ENCODE results near the gene TRIM28. TPM values are rescaled to one million over a fixed set of nuclear protein-coding genes. Genes with fewer than 3 reads are reported as not detected.
"Not testable (repeated sequence)": the region's sequence is repeated elsewhere in the genome, so short reads cannot be mapped to it uniquely, and the experiment has no call there.

The TRIM28 gene
- polyA plus RNA-seq, 1 experiment = 476 TPM

GRCh38 chr19:58500242-58500641, 43.6 kb upstream of the TRIM28 start:
- Histone ChIP-seq H3K4me3 (ENCODE audit: low read depth, low read length) (peak overlapping the region; percentile 68; the same call in 1 of the 2 replicates), H3K36me3 (ENCODE audit: control insufficient read depth, insufficient read depth, low read length) (no peaks in the 10 kb centered on the region), H3K27me3 (ENCODE audit: control insufficient read depth, insufficient read depth, low read length) (no peaks in the 10 kb centered on the region)
- no peak for DNase-seq (ENCODE audit: low read depth)
- ChIA-PET CTCF (interaction anchor here (0.8 to 2.4 kb wide), 5 partner anchors 13 to 81 kb away, joined by 3 to 10 read pairs (median 4); partner anchors contain the start of gene ZBTB45), POLR2A (no interaction called here)
- TF ChIP-seq CTCF (IDR thresholded peaks at IDR 0.05; ENCODE audit: insufficient read depth, low read depth, low read length) = no peak

- DNase-seq (ENCODE audit: low read depth); H3K4me3 ChIP-seq (ENCODE audit: low read depth, low read length); POLR2A ChIA-PET; H3K36me3 ChIP-seq (ENCODE audit: control insufficient read depth, insufficient read depth, low read length); H3K27me3 ChIP-seq (ENCODE audit: control insufficient read depth, insufficient read depth, low read length): not testable (repeated sequence)
- CTCF ChIA-PET = interaction anchor here (1.2 to 2.0 kb wide), 2 partner anchors 11 to 12 kb away, joined by 3 to 6 read pairs; partner anchors contain the start of gene ZBTB45
Observed at GRCh38 chr19:58507602-58508223, 36.2 kb upstream of the TRIM28 start.

GRCh38 chr19:58509731-58510083, 34.2 kb upstream of the TRIM28 start:
- ChIA-PET CTCF (interaction anchor here (0.7 to 2.0 kb wide), 2 partner anchors 9 to 10 kb away, joined by 3 to 6 read pairs; partner anchors contain the start of gene ZBTB45), POLR2A (no interaction called here)
- no peak for TF ChIP-seq CTCF (IDR thresholded peaks at IDR 0.05; ENCODE audit: insufficient read depth, low read depth, low read length)
- no peaks in the 10 kb centered on the region for H3K27me3 ChIP-seq (ENCODE audit: control insufficient read depth, insufficient read depth, low read length)
- no peak overlapping the region for H3K4me3 ChIP-seq (ENCODE audit: low read depth, low read length)
- H3K36me3 ChIP-seq (ENCODE audit: control insufficient read depth, insufficient read depth, low read length) = no peaks in the 10 kb centered on the region
- no peak for DNase-seq (ENCODE audit: low read depth)

- Histone ChIP-seq H3K27me3 (ENCODE audit: control insufficient read depth, insufficient read depth, low read length) (no peaks in the 10 kb centered on the region), H3K36me3 (ENCODE audit: control insufficient read depth, insufficient read depth, low read length) (no peaks in the 10 kb centered on the region), H3K4me3 (ENCODE audit: low read depth, low read length) (no peak overlapping the region)
- no peak for TF ChIP-seq CTCF (IDR thresholded peaks at IDR 0.05; ENCODE audit: insufficient read depth, low read depth, low read length)
- no peak for DNase-seq (ENCODE audit: low read depth)
- CTCF ChIA-PET = interaction anchor here (0.7 to 1.2 kb wide), 2 partner anchors 9 to 71 kb away, joined by 3 to 4 read pairs; no protein-coding TSS in a partner anchor
- POLR2A ChIA-PET = no interaction called here
Observed at GRCh38 chr19:58510084-58510862, 33.6 kb upstream of the TRIM28 start.

- TF ChIP-seq CTCF (IDR thresholded peaks at IDR 0.05; ENCODE audit: insufficient read depth, low read depth, low read length) = no peak
- ChIA-PET POLR2A (no interaction called here), CTCF (interaction anchor here (0.7 to 1.2 kb wide), 2 partner anchors 7 to 69 kb away, joined by 3 to 4 read pairs; no protein-coding TSS in a partner anchor)
- no peak within 1 kb of the TSS for H3K4me3 ChIP-seq (ENCODE audit: low read depth, low read length)
- peaks cover 3% of the 10 kb centered on the region for H3K36me3 ChIP-seq (ENCODE audit: control insufficient read depth, insufficient read depth, low read length)
- H3K27me3 ChIP-seq (ENCODE audit: control insufficient read depth, insufficient read depth, low read length) = no peaks in the 10 kb centered on the region
- no peak for DNase-seq (ENCODE audit: low read depth)
Observed at GRCh38 chr19:58511353-58512208, 32.3 kb upstream of the TRIM28 start, which contains the start of gene SLC27A5. Gene SLC27A5, minus strand, starts transcription at chr19:58511992. Its CDS starts 37 bp downstream, at chr19:58511955.

Data from BJ (cell line).